A549 (cell line): Measurements from ENCODE around the gene MINAR1.

ENCODE experiments used
- CHD4 ChIP-seq: fragments of 200-600 bp; sonication (generic); IDR thresholded peaks from 2 replicates; pipeline ENCODE4 v1.6.1; 2016; ENCODE audit warnings: antibody characterized with exemption, mild to moderate bottlenecking, borderline replicate concordance
- NFE2L2 ChIP-seq: fragments of 150-350 bp; conservative IDR thresholded peaks from 2 replicates; pipeline ENCODE4 v1.6.1; 2014; ENCODE audit warnings: low read length
- PBX3 ChIP-seq: IDR thresholded peaks from 2 replicates; pipeline ENCODE4 v1.6.1; 2012
- POLR2A ChIP-seq: IDR thresholded peaks from 2 replicates; pipeline ENCODE4 v1.6.1; 2012; ENCODE audit warnings: mild to moderate bottlenecking, low read length
- RAD21 ChIP-seq, 2 experiments: fragments of >200 bp in 1 of 2; sonication (Bioruptor Twin) in 1 of 2; formaldehyde crosslinking in 1 of 2; IDR thresholded peaks in 1 of 2; conservative IDR thresholded peaks in 1 of 2; 2 replicates in 1 of 2; 3 replicates in 1 of 2; pipeline ENCODE4 v1.6.1; 2012 to 2018; ENCODE audit warnings: inconsistent platforms in 1 of 2
- TF ChIP-seq, protein P1 (sequence below): fragments of >200 bp; sonication (Bioruptor Twin); formaldehyde crosslinking; IDR thresholded peaks from 3 replicates; pipeline ENCODE4 v1.5.1; 2016

DNA sequence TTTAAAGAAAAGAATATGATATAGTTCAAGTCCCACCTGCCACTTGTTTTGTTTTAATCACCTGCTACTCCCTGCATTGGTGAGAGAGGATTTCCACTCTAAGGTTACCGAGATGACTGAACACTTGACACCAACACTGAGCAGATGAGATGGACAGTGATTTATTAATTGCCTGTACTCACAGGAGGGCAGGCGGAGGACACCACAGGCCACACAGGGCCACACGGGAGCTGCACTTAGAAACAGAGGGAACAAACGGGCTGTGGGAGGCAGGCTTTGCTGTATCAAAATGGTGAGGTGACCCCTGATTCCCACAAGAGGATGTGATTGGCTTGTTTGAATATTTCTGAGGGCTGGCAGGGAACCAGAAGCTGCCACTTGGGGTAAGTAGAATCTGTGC is 10.8 kb downstream of the MINAR1 start:
- TF ChIP-seq NFE2L2 (no peak), RAD21 (conservative IDR thresholded peaks at IDR 0.05 in 1 of 2, IDR thresholded peaks at IDR 0.05 in 1 of 2) (no peak), POLR2A (no peak), CHD4 (no peak), PBX3 (no peak)
- TF ChIP-seq, protein P1, sequence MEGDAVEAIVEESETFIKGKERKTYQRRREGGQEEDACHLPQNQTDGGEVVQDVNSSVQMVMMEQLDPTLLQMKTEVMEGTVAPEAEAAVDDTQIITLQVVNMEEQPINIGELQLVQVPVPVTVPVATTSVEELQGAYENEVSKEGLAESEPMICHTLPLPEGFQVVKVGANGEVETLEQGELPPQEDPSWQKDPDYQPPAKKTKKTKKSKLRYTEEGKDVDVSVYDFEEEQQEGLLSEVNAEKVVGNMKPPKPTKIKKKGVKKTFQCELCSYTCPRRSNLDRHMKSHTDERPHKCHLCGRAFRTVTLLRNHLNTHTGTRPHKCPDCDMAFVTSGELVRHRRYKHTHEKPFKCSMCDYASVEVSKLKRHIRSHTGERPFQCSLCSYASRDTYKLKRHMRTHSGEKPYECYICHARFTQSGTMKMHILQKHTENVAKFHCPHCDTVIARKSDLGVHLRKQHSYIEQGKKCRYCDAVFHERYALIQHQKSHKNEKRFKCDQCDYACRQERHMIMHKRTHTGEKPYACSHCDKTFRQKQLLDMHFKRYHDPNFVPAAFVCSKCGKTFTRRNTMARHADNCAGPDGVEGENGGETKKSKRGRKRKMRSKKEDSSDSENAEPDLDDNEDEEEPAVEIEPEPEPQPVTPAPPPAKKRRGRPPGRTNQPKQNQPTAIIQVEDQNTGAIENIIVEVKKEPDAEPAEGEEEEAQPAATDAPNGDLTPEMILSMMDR, result no peak
